Inflammatory macrophage treated with lipopolysaccharide for 4 hours (primary cell): ENCODE data around the gene BIVM.

ENCODE experiments used
- DNase-seq: peaks from one replicate; pipeline ENCODE4 v3.0.0-alpha.2; 2020

BIVM gene

GRCh38 chr13:102881819-102882686 lies 83.1 kb downstream of the BIVM start:
- DNase-seq: no peak
